Measurements from ENCODE around the gene VWA8.
"Not testable (repeated sequence)": the region's sequence is repeated elsewhere in the genome, so short reads cannot be mapped to it uniquely, and the experiment has no call there.

VWA8 gene

GRCh38 chr13:41859565-41859964, 101.3 kb downstream of the VWA8 start:
- no peak for DNase-seq (ENCODE audit: low read depth in 2 of 3, low spot score in 1 of 3)

- DNase-seq (ENCODE audit: low read depth in 2 of 3, low spot score in 1 of 3), result no peak
These were observed 102.1 kb downstream of the VWA8 start for GRCh38 chr13:41858780-41859179.

- no peak for DNase-seq (ENCODE audit: low read depth in 2 of 3, low spot score in 1 of 3)
These were observed 106.2 kb downstream of the VWA8 start for GRCh38 chr13:41854758-41855157.

- no peak for DNase-seq (ENCODE audit: low read depth in 2 of 3, low spot score in 1 of 3)
These were observed 109.6 kb downstream of the VWA8 start for GRCh38 chr13:41851351-41851750.

- no peak for DNase-seq (ENCODE audit: low read depth in 2 of 3, low spot score in 1 of 3)
These were observed 112.3 kb downstream of the VWA8 start for GRCh38 chr13:41848435-41849255.

GRCh38 chr13:41847216-41847615, 113.7 kb downstream of the VWA8 start:
- DNase-seq (ENCODE audit: low read depth in 2 of 3, low spot score in 1 of 3), result no peak

- DNase-seq (ENCODE audit: low read depth in 2 of 3, low spot score in 1 of 3), result no peak
These were observed 118.8 kb downstream of the VWA8 start for GRCh38 chr13:41842036-41842620.

GRCh38 chr13:41837629-41838028, 123.3 kb downstream of the VWA8 start:
- DNase-seq (ENCODE audit: low read depth in 2 of 3, low spot score in 1 of 3), result no peak

- DNase-seq (ENCODE audit: low read depth in 2 of 3, low spot score in 1 of 3), result no peak
These were observed 125.0 kb downstream of the VWA8 start for GRCh38 chr13:41835871-41836270.

GRCh38 chr13:41834697-41835096, 126.2 kb downstream of the VWA8 start:
- DNase-seq (ENCODE audit: low read depth in 2 of 3, low spot score in 1 of 3), result not testable (repeated sequence)

GRCh38 chr13:41833831-41834230, 127.1 kb downstream of the VWA8 start:
- DNase-seq (ENCODE audit: low read depth in 2 of 3, low spot score in 1 of 3), result no peak

GRCh38 chr13:41833201-41833600, 127.7 kb downstream of the VWA8 start:
- DNase-seq (ENCODE audit: low read depth in 2 of 3, low spot score in 1 of 3), result no peak

- no peak for DNase-seq (ENCODE audit: low read depth in 2 of 3, low spot score in 1 of 3)
These were observed 133.2 kb downstream of the VWA8 start for GRCh38 chr13:41827507-41828213.

- DNase-seq (ENCODE audit: low read depth in 2 of 3, low spot score in 1 of 3), result no peak
These were observed 135.2 kb downstream of the VWA8 start for GRCh38 chr13:41825691-41826090.

- no peak for DNase-seq (ENCODE audit: low read depth in 2 of 3, low spot score in 1 of 3)
These were observed 137.4 kb downstream of the VWA8 start for GRCh38 chr13:41823476-41823875.

GRCh38 chr13:41822560-41822959, 138.3 kb downstream of the VWA8 start:
- no peak for DNase-seq (ENCODE audit: low read depth in 2 of 3, low spot score in 1 of 3)

GRCh38 chr13:41821238-41821594, 139.7 kb downstream of the VWA8 start:
- no peak for DNase-seq (ENCODE audit: low read depth in 2 of 3, low spot score in 1 of 3)

GRCh38 chr13:41820581-41821237, 140.2 kb downstream of the VWA8 start:
- DNase-seq (ENCODE audit: low read depth in 2 of 3, low spot score in 1 of 3), result no peak

GRCh38 chr13:41816057-41816456, 144.9 kb downstream of the VWA8 start:
- no peak for DNase-seq (ENCODE audit: low read depth in 2 of 3, low spot score in 1 of 3)

- DNase-seq (ENCODE audit: low read depth in 2 of 3, low spot score in 1 of 3), result no peak
These were observed 147.5 kb downstream of the VWA8 start for GRCh38 chr13:41813426-41813825.

GRCh38 chr13:41812851-41813250, 148.1 kb downstream of the VWA8 start:
- DNase-seq (ENCODE audit: low read depth in 2 of 3, low spot score in 1 of 3), result no peak

GRCh38 chr13:41812237-41812636, 148.7 kb downstream of the VWA8 start:
- DNase-seq (ENCODE audit: low read depth in 2 of 3, low spot score in 1 of 3), result no peak
